ENCODE results near the gene ABHD12B. TPM values are rescaled to one million over a fixed set of nuclear protein-coding genes. Genes with fewer than 3 reads are reported as not detected.
A peak's percentile ranks its signal among the peaks of the same experiment; 100 is the strongest.

The ABHD12B gene
- total and polyA plus RNA-seq, 2 experiments from 2014 or later: 0.94 TPM; not detected in 1

DNA sequence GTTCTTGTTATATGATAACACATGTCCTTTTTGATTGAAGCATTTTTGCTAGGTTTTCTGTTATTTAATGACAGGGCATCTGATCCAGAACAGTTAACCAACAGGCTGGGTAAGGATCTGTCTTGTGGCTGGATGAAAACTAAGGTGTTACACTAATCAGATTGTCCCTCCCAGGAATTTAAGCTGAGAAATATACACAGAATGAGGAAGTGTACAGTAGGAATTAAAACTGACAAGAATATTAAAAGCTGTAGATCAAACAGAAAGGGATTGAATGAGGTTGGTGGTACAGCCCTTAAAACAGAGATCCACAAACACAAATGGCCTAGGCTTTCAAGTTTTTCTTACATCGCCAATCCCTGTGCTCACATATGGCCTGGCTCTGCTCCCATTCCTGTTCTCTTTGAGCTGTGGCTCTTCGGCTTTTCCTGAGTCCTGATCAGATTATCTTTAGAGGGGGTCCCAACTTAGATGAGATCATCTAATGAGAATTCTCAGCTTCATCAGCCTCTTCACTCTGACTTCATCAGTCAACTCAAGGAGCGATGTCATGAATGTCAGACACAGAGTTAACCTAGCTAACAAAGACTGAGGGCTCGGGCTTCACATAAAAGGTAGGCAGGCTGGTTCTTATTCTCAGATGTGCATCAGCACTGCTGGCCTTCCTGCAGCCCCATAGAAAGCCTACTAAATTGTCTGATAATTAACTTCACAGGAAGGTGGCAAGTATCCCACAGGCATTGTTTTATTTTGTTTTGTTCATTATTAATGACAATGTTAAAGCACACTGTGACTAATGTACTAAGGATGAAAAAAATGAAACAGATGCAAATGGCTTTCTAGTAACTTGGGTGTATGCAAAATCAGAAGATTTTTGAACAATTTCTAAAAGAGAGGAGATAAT is 61.0 kb downstream of the ABHD12B start:
- H3K4me3 ChIP-seq: no peak overlapping the region
- no peaks in the 10 kb centered on the region for H3K9me3 ChIP-seq (ENCODE audit: low read depth)
- H3K36me3 ChIP-seq: no peaks in the 10 kb centered on the region
- H3K27ac ChIP-seq: no peak overlapping the region
- no peaks in the 10 kb centered on the region for H3K27me3 ChIP-seq
- DNase-seq (ENCODE audit: low read depth in 1 of 2, low spot score in 1 of 2): no peak
- TF ChIP-seq, protein P1, sequence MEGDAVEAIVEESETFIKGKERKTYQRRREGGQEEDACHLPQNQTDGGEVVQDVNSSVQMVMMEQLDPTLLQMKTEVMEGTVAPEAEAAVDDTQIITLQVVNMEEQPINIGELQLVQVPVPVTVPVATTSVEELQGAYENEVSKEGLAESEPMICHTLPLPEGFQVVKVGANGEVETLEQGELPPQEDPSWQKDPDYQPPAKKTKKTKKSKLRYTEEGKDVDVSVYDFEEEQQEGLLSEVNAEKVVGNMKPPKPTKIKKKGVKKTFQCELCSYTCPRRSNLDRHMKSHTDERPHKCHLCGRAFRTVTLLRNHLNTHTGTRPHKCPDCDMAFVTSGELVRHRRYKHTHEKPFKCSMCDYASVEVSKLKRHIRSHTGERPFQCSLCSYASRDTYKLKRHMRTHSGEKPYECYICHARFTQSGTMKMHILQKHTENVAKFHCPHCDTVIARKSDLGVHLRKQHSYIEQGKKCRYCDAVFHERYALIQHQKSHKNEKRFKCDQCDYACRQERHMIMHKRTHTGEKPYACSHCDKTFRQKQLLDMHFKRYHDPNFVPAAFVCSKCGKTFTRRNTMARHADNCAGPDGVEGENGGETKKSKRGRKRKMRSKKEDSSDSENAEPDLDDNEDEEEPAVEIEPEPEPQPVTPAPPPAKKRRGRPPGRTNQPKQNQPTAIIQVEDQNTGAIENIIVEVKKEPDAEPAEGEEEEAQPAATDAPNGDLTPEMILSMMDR (IDR thresholded peaks at IDR 0.05; ENCODE audit: low read depth, low read length): no peak
- no peaks in the 10 kb centered on the region for H3K4me1 ChIP-seq (ENCODE audit: low read depth)

DNA sequence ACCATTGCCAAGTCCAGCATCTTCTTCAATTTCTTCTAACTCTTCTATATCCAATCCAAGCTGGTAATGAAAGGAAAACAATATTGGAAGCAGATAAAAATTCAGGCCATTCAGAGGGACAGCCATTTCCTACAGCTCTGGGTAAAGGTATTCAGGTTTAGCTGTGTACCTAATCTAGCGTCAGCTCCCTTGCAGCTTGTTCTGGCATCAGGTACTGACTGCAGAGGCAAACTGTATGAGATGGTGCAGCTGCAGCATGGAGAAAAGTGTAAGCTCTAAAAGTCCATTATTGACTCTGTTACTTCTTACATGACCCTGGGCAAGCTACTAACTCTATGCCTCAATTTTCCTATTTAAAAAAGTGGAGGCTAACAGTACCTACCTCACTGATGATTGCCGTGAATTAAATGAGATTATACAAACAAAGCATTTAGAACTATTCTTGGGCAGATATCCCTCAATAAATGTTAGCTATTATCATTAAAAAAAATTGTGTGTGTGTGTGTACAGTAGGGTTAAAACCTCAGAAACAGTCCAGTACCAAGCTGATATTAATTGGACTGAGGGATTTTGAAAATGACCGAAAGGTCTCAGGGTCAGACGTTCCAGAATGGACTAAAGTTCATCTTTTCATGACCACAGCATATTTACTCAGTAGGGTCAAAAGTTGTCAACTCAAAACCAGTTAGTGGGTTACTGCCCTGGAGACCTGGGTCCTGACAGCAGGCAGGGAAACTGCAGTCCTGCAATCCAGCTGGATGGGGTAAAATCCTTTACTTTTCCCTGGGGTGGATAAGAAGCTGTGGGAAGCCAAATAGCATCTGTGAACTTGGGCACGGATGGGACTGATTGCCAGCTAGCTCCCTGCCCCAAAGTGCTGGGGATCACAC is 63.5 kb downstream of the ABHD12B start:
- no peaks in the 10 kb centered on the region for H3K9me3 ChIP-seq (ENCODE audit: low read depth)
- no peaks in the 10 kb centered on the region for H3K36me3 ChIP-seq
- TF ChIP-seq, protein P1 (IDR thresholded peaks at IDR 0.05; ENCODE audit: low read depth, low read length): no peak
- no peaks in the 10 kb centered on the region for H3K4me1 ChIP-seq (ENCODE audit: low read depth)
- H3K27ac ChIP-seq: no peak overlapping the region
- no peak for DNase-seq (ENCODE audit: low read depth in 1 of 2, low spot score in 1 of 2)
- no peak overlapping the region for H3K4me3 ChIP-seq
- H3K27me3 ChIP-seq: no peaks in the 10 kb centered on the region

DNA sequence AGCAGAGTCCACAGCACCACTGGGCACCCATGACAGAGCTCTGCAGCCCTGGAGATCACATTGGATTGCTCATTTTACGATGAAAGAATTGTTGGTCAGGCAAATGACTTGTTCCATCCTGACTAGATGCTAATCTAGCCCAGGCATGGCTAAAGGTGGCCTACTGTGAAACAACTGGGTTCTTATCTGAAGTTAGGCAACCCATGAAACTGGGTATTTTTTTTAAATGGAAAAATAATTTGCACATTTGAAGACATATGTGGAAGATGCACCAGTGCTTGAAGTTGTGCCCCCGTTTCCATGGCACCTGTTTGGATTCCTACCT is 64.1 kb downstream of the ABHD12B start:
- Histone ChIP-seq H3K4me3 (no peak overlapping the region), H3K36me3 (no peaks in the 10 kb centered on the region), H3K9me3 (ENCODE audit: low read depth) (no peaks in the 10 kb centered on the region), H3K4me1 (ENCODE audit: low read depth) (no peaks in the 10 kb centered on the region), H3K27ac (no peak overlapping the region), H3K27me3 (no peaks in the 10 kb centered on the region)
- TF ChIP-seq, protein P1 (IDR thresholded peaks at IDR 0.05; ENCODE audit: low read depth, low read length): no peak
- DNase-seq (ENCODE audit: low read depth in 1 of 2, low spot score in 1 of 2): no peak

DNA sequence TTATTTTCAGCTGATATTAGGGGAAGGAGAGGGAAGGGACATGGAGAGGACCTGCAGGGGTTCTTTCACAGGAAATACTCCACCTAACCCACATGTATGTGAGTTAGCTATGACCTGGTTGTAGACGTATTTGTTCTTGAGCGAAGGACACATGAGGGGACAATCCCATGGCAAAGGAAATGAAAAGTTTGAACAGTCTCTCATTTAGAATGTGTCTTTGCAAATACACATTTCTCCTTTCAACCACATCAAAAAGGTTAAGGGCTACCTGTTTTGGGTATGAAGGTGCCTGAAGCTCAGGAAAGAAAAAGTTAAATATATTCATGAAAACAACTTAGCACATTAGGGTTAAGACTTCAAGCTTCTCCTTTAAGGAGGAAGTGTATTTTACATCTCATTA is 65.0 kb downstream of the ABHD12B start:
- Histone ChIP-seq H3K36me3 (no peaks in the 10 kb centered on the region), H3K9me3 (ENCODE audit: low read depth) (no peaks in the 10 kb centered on the region), H3K4me3 (no peak overlapping the region), H3K27ac (no peak overlapping the region), H3K27me3 (no peaks in the 10 kb centered on the region), H3K4me1 (ENCODE audit: low read depth) (no peaks in the 10 kb centered on the region)
- no peak for DNase-seq (ENCODE audit: low read depth in 1 of 2, low spot score in 1 of 2)
- TF ChIP-seq, protein P1 (IDR thresholded peaks at IDR 0.05; ENCODE audit: low read depth, low read length): no peak

DNA sequence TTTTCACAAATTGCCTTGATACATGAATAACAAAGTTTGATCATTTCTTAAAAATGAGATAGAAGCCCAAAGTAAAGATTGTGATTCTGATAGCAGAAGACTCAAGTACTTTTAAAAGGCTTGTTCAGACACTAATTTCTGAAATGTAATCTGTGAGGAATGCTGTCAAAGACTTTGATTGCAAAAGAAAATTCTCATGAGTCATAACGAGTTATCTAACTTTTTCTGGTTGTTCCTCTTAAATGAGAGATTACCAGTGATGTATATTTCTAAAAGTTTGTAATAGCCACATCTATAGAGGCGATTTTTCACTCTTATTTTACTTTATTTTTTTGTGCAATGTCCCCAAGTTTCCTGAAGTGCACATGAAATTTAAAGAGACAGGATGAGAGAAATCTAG is 65.5 kb downstream of the ABHD12B start:
- peak in 1 of 2 donors; percentile 69 for DNase-seq (ENCODE audit: low read depth in 1 of 2, low spot score in 1 of 2)
- Histone ChIP-seq H3K27ac (no peak overlapping the region), H3K36me3 (no peaks in the 10 kb centered on the region), H3K4me1 (ENCODE audit: low read depth) (no peaks in the 10 kb centered on the region), H3K9me3 (ENCODE audit: low read depth) (no peaks in the 10 kb centered on the region), H3K27me3 (no peaks in the 10 kb centered on the region), H3K4me3 (no peak overlapping the region)
- TF ChIP-seq, protein P1 (IDR thresholded peaks at IDR 0.05; ENCODE audit: low read depth, low read length): no peak

Data from cardiac muscle cell (in vitro differentiated cells and primary cell).